ENCODE data around the gene GOLGA6B. TPM values are rescaled to one million over a fixed set of nuclear protein-coding genes. Genes with fewer than 3 reads are reported as not detected.
"Not testable (repeated sequence)": the region's sequence is repeated elsewhere in the genome, so short reads cannot be mapped to it uniquely, and the experiment has no call there.

Gene GOLGA6B
- total and polyA plus RNA-seq, 4 donors = not detected

DNA sequence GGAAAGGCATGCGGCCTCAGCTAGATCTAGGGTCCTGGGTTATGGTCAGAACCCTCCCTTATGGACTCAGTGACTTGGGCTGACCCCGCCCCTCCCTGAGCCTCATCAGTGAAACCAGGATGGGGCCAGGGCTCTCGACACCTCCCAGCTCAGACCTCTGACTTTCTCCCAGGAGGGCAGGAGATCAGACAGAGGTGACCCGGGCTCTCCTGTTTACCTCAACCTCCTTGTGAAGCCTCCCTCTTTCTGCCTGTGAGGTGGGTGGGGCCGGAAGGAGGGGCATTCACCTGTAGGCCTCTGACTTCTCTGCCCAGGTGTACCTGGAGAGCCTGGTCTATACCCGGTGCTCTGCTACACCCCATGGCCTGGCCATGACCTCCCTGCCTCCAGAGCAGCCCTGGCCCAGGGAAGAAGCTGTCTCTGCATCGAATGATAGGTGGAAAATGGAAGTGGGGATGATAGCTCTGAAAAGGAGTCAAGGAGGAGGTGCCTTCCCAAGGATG, 25.4 kb upstream of the GOLGA6B start:
- WGBS, 2 donors = 80 to 91% methylated on average over 6 to 7 of the region's 7 CpGs
- H3K27me3 ChIP-seq (ENCODE audit: control insufficient read depth in 3 of 3, insufficient read depth in 3 of 3, low read length in 2 of 3); H3K4me1 ChIP-seq (ENCODE audit: control insufficient read depth in 5 of 5, insufficient read depth in 5 of 5, low read length in 5 of 5); H3K27ac ChIP-seq (ENCODE audit: low read depth in 1 of 2, low read length in 1 of 2); H3K4me3 ChIP-seq; DNase-seq; H3K9ac ChIP-seq (ENCODE audit: insufficient read depth in 1 of 2, low read length in 2 of 2); H3K36me3 ChIP-seq (ENCODE audit: control insufficient read depth in 4 of 4, insufficient read depth in 4 of 4, low read length in 4 of 4); H3K9me3 ChIP-seq (ENCODE audit: control insufficient read depth in 4 of 4, insufficient read depth in 3 of 4, low read length in 3 of 4); ATAC-seq (ENCODE audit: insufficient read depth, low FRiP score): not testable (repeated sequence)

GRCh38 chr15:72636519-72637282, 17.8 kb upstream of the GOLGA6B start:
- Histone ChIP-seq H3K27ac (ENCODE audit: low read depth in 1 of 2, low read length in 1 of 2) (peak overlapping the region in 1 of 2 donors; percentile 63), H3K4me3 (peak overlapping the region; percentile 35)
- not testable (repeated sequence) for H3K4me1 ChIP-seq (ENCODE audit: control insufficient read depth in 5 of 5, insufficient read depth in 5 of 5, low read length in 5 of 5); H3K9me3 ChIP-seq (ENCODE audit: control insufficient read depth in 4 of 4, insufficient read depth in 3 of 4, low read length in 3 of 4); H3K9ac ChIP-seq (ENCODE audit: insufficient read depth in 1 of 2, low read length in 2 of 2); H3K36me3 ChIP-seq (ENCODE audit: control insufficient read depth in 4 of 4, insufficient read depth in 4 of 4, low read length in 4 of 4); H3K27me3 ChIP-seq (ENCODE audit: control insufficient read depth in 3 of 3, insufficient read depth in 3 of 3, low read length in 2 of 3)
- ATAC-seq (ENCODE audit: insufficient read depth, low FRiP score) (peak; percentile 79), DNase-seq (peak; percentile 84 to 93 (median 85))
- 0 to 2% methylated on average over 16 to 24 of the region's 43 CpGs for WGBS, 2 donors

DNA sequence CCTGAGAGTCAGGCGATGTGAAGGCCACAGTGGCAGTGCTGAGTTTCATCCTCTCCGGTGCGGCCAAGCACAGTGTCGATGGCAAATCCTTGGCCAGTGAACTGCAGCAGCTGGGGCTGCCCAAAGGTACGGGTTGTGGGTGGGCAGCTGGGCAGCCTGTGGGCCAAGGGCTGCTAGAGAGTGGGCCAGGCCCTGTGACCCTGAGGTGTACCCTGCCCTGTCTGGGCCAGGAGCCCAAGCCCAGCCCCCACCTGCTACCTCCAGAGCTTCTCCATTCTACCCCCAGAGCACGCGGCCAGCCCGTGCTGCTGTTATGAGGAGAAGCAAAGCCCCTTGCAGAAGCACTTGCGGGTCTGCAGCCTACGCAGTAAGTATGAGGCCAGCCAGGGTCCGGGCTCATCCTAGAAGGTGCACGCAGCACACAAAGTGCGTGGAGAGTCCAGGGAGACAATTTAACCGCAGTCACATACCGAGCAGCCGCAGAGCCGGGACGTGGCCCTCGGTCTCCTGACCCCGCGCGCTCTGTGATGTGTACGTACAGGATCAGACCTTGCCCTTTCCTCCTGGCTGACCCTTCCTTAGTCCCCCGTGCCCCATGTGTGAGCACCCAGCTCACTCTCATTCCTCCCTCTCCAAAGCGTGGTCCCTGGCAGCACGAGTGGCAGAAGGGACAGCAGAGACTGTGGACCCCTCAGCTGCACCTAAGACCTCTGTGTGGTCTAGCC, 14.6 kb upstream of the GOLGA6B start:
- not testable (repeated sequence) for H3K9ac ChIP-seq (ENCODE audit: insufficient read depth in 1 of 2, low read length in 2 of 2); H3K36me3 ChIP-seq (ENCODE audit: control insufficient read depth in 4 of 4, insufficient read depth in 4 of 4, low read length in 4 of 4); ATAC-seq (ENCODE audit: insufficient read depth, low FRiP score); H3K4me3 ChIP-seq; H3K27ac ChIP-seq (ENCODE audit: low read depth in 1 of 2, low read length in 1 of 2); H3K9me3 ChIP-seq (ENCODE audit: control insufficient read depth in 4 of 4, insufficient read depth in 3 of 4, low read length in 3 of 4); H3K4me1 ChIP-seq (ENCODE audit: control insufficient read depth in 5 of 5, insufficient read depth in 5 of 5, low read length in 5 of 5); H3K27me3 ChIP-seq (ENCODE audit: control insufficient read depth in 3 of 3, insufficient read depth in 3 of 3, low read length in 2 of 3); DNase-seq
- no CpG with 5 or more reads among the region's 26 CpGs for WGBS, 2 donors

GRCh38 chr15:72642271-72642670, 12.2 kb upstream of the GOLGA6B start:
- H3K36me3 ChIP-seq (ENCODE audit: control insufficient read depth in 4 of 4, insufficient read depth in 4 of 4, low read length in 4 of 4); H3K27me3 ChIP-seq (ENCODE audit: control insufficient read depth in 3 of 3, insufficient read depth in 3 of 3, low read length in 2 of 3); H3K27ac ChIP-seq (ENCODE audit: low read depth in 1 of 2, low read length in 1 of 2); DNase-seq; H3K9ac ChIP-seq (ENCODE audit: insufficient read depth in 1 of 2, low read length in 2 of 2); ATAC-seq (ENCODE audit: insufficient read depth, low FRiP score); H3K4me3 ChIP-seq; H3K9me3 ChIP-seq (ENCODE audit: control insufficient read depth in 4 of 4, insufficient read depth in 3 of 4, low read length in 3 of 4); H3K4me1 ChIP-seq (ENCODE audit: control insufficient read depth in 5 of 5, insufficient read depth in 5 of 5, low read length in 5 of 5): not testable (repeated sequence)
- WGBS, 2 donors = no CpG with 5 or more reads among the region's 2 CpGs

DNA sequence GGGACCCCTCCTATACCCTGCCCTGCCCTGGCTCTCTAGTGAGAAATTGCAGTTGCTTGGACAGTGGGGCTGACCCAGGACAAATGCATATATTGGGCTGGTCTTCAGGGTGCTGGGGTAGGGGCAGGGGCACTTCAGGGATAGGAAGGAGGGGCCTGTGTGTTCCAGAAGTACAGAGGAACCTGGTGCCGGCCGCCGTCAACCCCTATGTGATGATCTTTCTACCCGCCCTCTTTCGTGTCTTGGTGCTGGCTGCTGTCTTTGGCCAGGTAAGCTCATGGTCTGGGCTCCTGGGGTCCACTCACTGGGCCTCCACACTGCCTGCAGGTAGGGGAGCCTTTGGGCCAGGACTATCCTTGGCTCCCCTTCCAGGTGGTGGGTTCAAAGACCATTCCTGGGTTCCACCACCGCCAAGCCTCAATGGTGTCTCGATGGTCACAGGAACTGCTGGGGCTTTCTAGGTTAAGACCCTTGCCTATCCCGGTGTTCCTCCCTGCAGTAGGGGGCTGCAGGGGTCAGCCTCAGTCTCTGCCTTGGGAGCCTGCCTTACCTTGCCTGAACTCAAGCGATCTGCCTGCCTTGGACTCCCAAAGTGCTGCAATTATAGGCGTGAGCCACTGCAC, 5.8 kb upstream of the GOLGA6B start:
- not testable (repeated sequence) for H3K27me3 ChIP-seq (ENCODE audit: control insufficient read depth in 3 of 3, insufficient read depth in 3 of 3, low read length in 2 of 3); H3K27ac ChIP-seq (ENCODE audit: low read depth in 1 of 2, low read length in 1 of 2); H3K4me3 ChIP-seq; DNase-seq; H3K9me3 ChIP-seq (ENCODE audit: control insufficient read depth in 4 of 4, insufficient read depth in 3 of 4, low read length in 3 of 4); H3K9ac ChIP-seq (ENCODE audit: insufficient read depth in 1 of 2, low read length in 2 of 2); ATAC-seq (ENCODE audit: insufficient read depth, low FRiP score); H3K36me3 ChIP-seq (ENCODE audit: control insufficient read depth in 4 of 4, insufficient read depth in 4 of 4, low read length in 4 of 4); H3K4me1 ChIP-seq (ENCODE audit: control insufficient read depth in 5 of 5, insufficient read depth in 5 of 5, low read length in 5 of 5)
- WGBS, 2 donors = 85 to 88% methylated on average over 8 of the region's 10 CpGs

GRCh38 chr15:72656014-72656413, 1.5 kb downstream of the GOLGA6B start:
- H3K36me3 ChIP-seq (ENCODE audit: control insufficient read depth in 4 of 4, insufficient read depth in 4 of 4, low read length in 4 of 4); ATAC-seq (ENCODE audit: insufficient read depth, low FRiP score); H3K27ac ChIP-seq (ENCODE audit: low read depth in 1 of 2, low read length in 1 of 2); H3K4me1 ChIP-seq (ENCODE audit: control insufficient read depth in 5 of 5, insufficient read depth in 5 of 5, low read length in 5 of 5); H3K9me3 ChIP-seq (ENCODE audit: control insufficient read depth in 4 of 4, insufficient read depth in 3 of 4, low read length in 3 of 4); H3K4me3 ChIP-seq; DNase-seq; H3K27me3 ChIP-seq (ENCODE audit: control insufficient read depth in 3 of 3, insufficient read depth in 3 of 3, low read length in 2 of 3); H3K9ac ChIP-seq (ENCODE audit: insufficient read depth in 1 of 2, low read length in 2 of 2): not testable (repeated sequence)
- WGBS, 2 donors = no CpG with 5 or more reads among the region's 3 CpGs

DNA sequence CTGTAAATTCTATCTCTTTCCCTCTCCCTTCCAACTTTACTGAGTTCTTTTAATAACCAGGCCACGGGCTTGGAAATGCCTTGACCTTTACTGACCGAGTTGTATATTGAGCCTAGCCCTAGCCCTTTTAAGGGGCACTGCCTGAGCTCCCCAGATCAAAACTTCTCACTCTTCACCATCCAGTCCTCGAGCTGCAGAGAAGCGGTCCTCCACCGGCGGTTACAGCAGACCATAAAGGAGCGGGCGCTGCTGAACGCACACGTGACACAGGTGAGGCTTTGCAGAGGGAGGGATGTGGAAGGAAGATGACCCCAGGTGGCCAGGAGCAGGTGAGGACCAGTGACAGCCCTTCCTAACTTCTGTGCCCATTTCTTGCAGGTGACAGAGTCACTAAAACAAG, 6.6 kb downstream of the GOLGA6B start:
- H3K36me3 ChIP-seq (ENCODE audit: control insufficient read depth in 4 of 4, insufficient read depth in 4 of 4, low read length in 4 of 4); ATAC-seq (ENCODE audit: insufficient read depth, low FRiP score); H3K27ac ChIP-seq (ENCODE audit: low read depth in 1 of 2, low read length in 1 of 2); H3K9ac ChIP-seq (ENCODE audit: insufficient read depth in 1 of 2, low read length in 2 of 2); H3K4me1 ChIP-seq (ENCODE audit: control insufficient read depth in 5 of 5, insufficient read depth in 5 of 5, low read length in 5 of 5); H3K4me3 ChIP-seq; DNase-seq; H3K27me3 ChIP-seq (ENCODE audit: control insufficient read depth in 3 of 3, insufficient read depth in 3 of 3, low read length in 2 of 3); H3K9me3 ChIP-seq (ENCODE audit: control insufficient read depth in 4 of 4, insufficient read depth in 3 of 4, low read length in 3 of 4): not testable (repeated sequence)
- WGBS, 2 donors = 81 to 89% methylated on average over 8 of the region's 10 CpGs

DNA sequence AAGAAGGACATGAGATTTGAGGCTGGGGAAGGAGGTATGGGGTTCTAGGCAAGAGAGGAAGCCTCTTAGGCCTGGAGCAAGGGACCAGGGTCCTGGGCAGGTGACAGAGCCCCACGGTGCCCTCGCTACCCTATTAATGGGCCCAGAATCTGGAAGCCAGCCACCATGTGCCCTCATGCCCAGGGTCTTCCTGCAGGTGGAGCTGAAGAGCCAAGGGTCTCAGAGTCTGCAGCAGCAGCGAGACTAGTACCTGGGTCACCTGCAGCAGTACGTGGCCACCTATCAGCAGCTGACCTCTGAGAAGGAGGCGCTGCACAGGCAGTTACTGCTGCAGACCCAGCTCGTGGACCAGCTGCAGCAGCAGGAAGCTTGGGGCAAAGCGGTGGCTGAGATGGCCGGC, 9.4 kb downstream of the GOLGA6B start:
- not testable (repeated sequence) for H3K9ac ChIP-seq (ENCODE audit: insufficient read depth in 1 of 2, low read length in 2 of 2); H3K27ac ChIP-seq (ENCODE audit: low read depth in 1 of 2, low read length in 1 of 2); ATAC-seq (ENCODE audit: insufficient read depth, low FRiP score); H3K9me3 ChIP-seq (ENCODE audit: control insufficient read depth in 4 of 4, insufficient read depth in 3 of 4, low read length in 3 of 4); H3K27me3 ChIP-seq (ENCODE audit: control insufficient read depth in 3 of 3, insufficient read depth in 3 of 3, low read length in 2 of 3); H3K36me3 ChIP-seq (ENCODE audit: control insufficient read depth in 4 of 4, insufficient read depth in 4 of 4, low read length in 4 of 4); H3K4me3 ChIP-seq; DNase-seq; H3K4me1 ChIP-seq (ENCODE audit: control insufficient read depth in 5 of 5, insufficient read depth in 5 of 5, low read length in 5 of 5)
- 54% methylated on average over 4 of the region's 8 CpGs; no CpG with 5 or more reads in 1 of the 2 donors for WGBS, 2 donors
